Measurements from ENCODE around the gene NRXN3. TPM values are rescaled to one million over a fixed set of nuclear protein-coding genes. Genes with fewer than 3 reads are reported as not detected.

NRXN3 gene
- polyA plus RNA-seq, 1 of the 3 experiments (the other 2 are of a cell fraction), result 1.6 TPM

GRCh38 chr14:78674820-78675219 is 504.6 kb downstream of the NRXN3 start (continued):
- no peak for TF ChIP-seq TAF1 (IDR thresholded peaks at IDR 0.05; ENCODE audit: borderline replicate concordance, low read depth, low read length)
- no peak for TF ChIP-seq ZBTB33 (IDR thresholded peaks at IDR 0.05; ENCODE audit: borderline replicate concordance, low read depth)
- TF ChIP-seq RXRA (IDR thresholded peaks at IDR 0.05; ENCODE audit: borderline replicate concordance, low read depth), result no peak
- TF ChIP-seq POLR2AphosphoS5 (IDR thresholded peaks at IDR 0.05; ENCODE audit: low read depth, low read length), result no peak
- TF ChIP-seq YY1 (IDR thresholded peaks at IDR 0.05; ENCODE audit: low read depth), result no peak
- no peak for TF ChIP-seq EP300 (IDR thresholded peaks at IDR 0.05; ENCODE audit: borderline replicate concordance in 1 of 2, low read depth in 1 of 2, low read length in 1 of 2)

GRCh38 chr14:78683206-78683605 is 513.0 kb downstream of the NRXN3 start:
- Histone ChIP-seq H3K27ac (ENCODE audit: low read depth in 2 of 2, low read length in 1 of 2) (no peak overlapping the region), H3K9ac (no peak overlapping the region), H3K4me3 (ENCODE audit: low read depth in 2 of 2, low read length in 1 of 2) (no peak overlapping the region), H3K36me3 (replicated peaks in 1 of 2; ENCODE audit: control insufficient read depth in 1 of 2, insufficient read depth in 2 of 2, low read length in 1 of 2) (no peaks in the 10 kb centered on the region), H3K4me1 (ENCODE audit: control insufficient read depth in 1 of 2, insufficient read depth in 2 of 2, low read depth in 1 of 2, low read length in 1 of 2) (no peaks in the 10 kb centered on the region), H4K20me1 (ENCODE audit: insufficient read depth) (no peaks in the 10 kb centered on the region), H3K9me3 (peaks cover 4% of the 10 kb centered on the region; the same call in 1 of the 2 replicates), H3K79me2 (ENCODE audit: insufficient read depth) (no peaks in the 10 kb centered on the region), H3K9me2 (no peaks in the 10 kb centered on the region), H3K4me2 (no peak overlapping the region), H2AFZ (ENCODE audit: low read depth) (no peak overlapping the region), H3F3A (replicated peaks; ENCODE audit: insufficient read depth) (no peaks in the 10 kb centered on the region), H3K27me3 (ENCODE audit: insufficient read depth) (no peaks in the 10 kb centered on the region)
- POLR2A ChIA-PET, result no interaction called here
- CTCF ChIA-PET, result no interaction called here
- TF ChIP-seq JUND (IDR thresholded peaks at IDR 0.05), result no peak
- no peak for TF ChIP-seq REST (IDR thresholded peaks at IDR 0.05; ENCODE audit: low read depth, low read length)
- TF ChIP-seq RAD21 (IDR thresholded peaks at IDR 0.05; ENCODE audit: low read length), result no peak
- no peak for TF ChIP-seq RCOR1 (IDR thresholded peaks at IDR 0.05; ENCODE audit: low read length)
- TF ChIP-seq TAF1 (IDR thresholded peaks at IDR 0.05; ENCODE audit: borderline replicate concordance, low read depth, low read length), result no peak
- TF ChIP-seq POLR2AphosphoS5 (IDR thresholded peaks at IDR 0.05; ENCODE audit: low read depth, low read length), result no peak
- TF ChIP-seq CTCF (IDR thresholded peaks at IDR 0.05), result no peak
- DNase-seq, result no peak
- WGBS (ENCODE audit: low lambda C conversion rate), result 35% methylated on average over 5 of the region's 5 CpGs

Data from SK-N-SH (cell line).